BJ (cell line): ENCODE results near the gene DEDD2. TPM values are rescaled to one million over a fixed set of nuclear protein-coding genes. Genes with fewer than 3 reads are reported as not detected.

Experiments
- CTCF ChIA-PET: fragments of 350-600 bp; formaldehyde crosslinking; extraction: SDS; loops from one replicate; lab custom pipeline; 2021; ENCODE audit warnings: antibody characterized with exemption, inconsistent platforms; lab: Yijun Ruan, JAX
- POLR2A ChIA-PET: fragments of 300-600 bp; sonication (Branson Sonifier 250); formaldehyde crosslinking; extraction: SDS; loops from one replicate; lab custom pipeline; 2021; ENCODE audit warnings: antibody characterized with exemption; lab: Charles Lee
- DNase-seq: peaks from one replicate; pipeline ENCODE4 v3.0.0-alpha.2; 2011; ENCODE audit warnings: low read depth
- H3K27me3 ChIP-seq: 2 replicates; pipeline ENCODE4 v1.6.0; 2011; ENCODE audit warnings: low read length; ENCODE audit not compliant: control insufficient read depth, insufficient read depth
- H3K36me3 ChIP-seq: 2 replicates; pipeline ENCODE4 v1.5.1; 2011; ENCODE audit warnings: low read length; ENCODE audit not compliant: control insufficient read depth, insufficient read depth
- H3K4me3 ChIP-seq: 2 replicates; pipeline ENCODE4 v1.5.1; 2011; ENCODE audit warnings: low read depth, mild to moderate bottlenecking, control low read depth, low read length
- CTCF ChIP-seq: IDR thresholded peaks from 2 replicates; pipeline ENCODE4 v1.5.1; 2011; ENCODE audit warnings: low read depth, mild to moderate bottlenecking, control low read depth, inconsistent platforms, low read length, moderate library complexity; ENCODE audit not compliant: insufficient read depth
- polyA plus RNA-seq: library from polyadenylated mRNA; depleted of rRNA; stranded (reverse); fragments of >200 nt; gene quantifications from 2 replicates; pipeline ENCODE4 v1.2.3, GENCODE V29; 2011

DEDD2 gene
- polyA plus RNA-seq, 1 experiment = 30.4 TPM

- CTCF ChIA-PET = interaction anchor here (0.7 to 2.9 kb wide), 11 partner anchors 9 to 108 kb away, joined by 3 to 12 read pairs (median 4); partner anchors contain the start of genes GSK3A and POU2F2
- no peak for TF ChIP-seq CTCF
- DNase-seq = no peak
Observed at GRCh38 chr19:42216653-42217519, 591 bp downstream of the DEDD2 start.

GRCh38 chr19:42214810-42215485, 2.5 kb downstream of the DEDD2 start:
- ChIA-PET CTCF (interaction anchor here (1.7 to 2.9 kb wide), 2 partner anchors 30 to 106 kb away, joined by 4 to 12 read pairs; no protein-coding TSS in a partner anchor), POLR2A (no interaction called here)
- Histone ChIP-seq H3K36me3 (no peaks in the 10 kb centered on the region), H3K27me3 (no peaks in the 10 kb centered on the region), H3K4me3 (no peak overlapping the region)
- TF ChIP-seq CTCF = no peak
- no peak for DNase-seq

More at GRCh38 chr19:42216653-42217519, 591 bp downstream of the DEDD2 start:
- Histone ChIP-seq H3K36me3 (no peaks in the 10 kb centered on the region), H3K4me3 (peak overlapping the region; percentile 79), H3K27me3 (no peaks in the 10 kb centered on the region)
- POLR2A ChIA-PET = interaction anchor here (0.7 kb wide), 1 partner anchor 9 kb away, joined by 47 read pairs; no protein-coding TSS in a partner anchor

GRCh38 chr19:42212886-42213285, 4.6 kb downstream of the DEDD2 start:
- no peak for DNase-seq
- Histone ChIP-seq H3K4me3 (no peak overlapping the region), H3K27me3 (no peaks in the 10 kb centered on the region), H3K36me3 (peaks cover 11% of the 10 kb centered on the region)
- POLR2A ChIA-PET = no interaction called here
- no peak for TF ChIP-seq CTCF
- CTCF ChIA-PET = no interaction called here

- H3K36me3 ChIP-seq = peaks cover 18% of the 10 kb centered on the region
- DNase-seq = no peak
- CTCF ChIA-PET = interaction anchor here (1.7 to 6.7 kb wide), 2 partner anchors 8 to 24 kb away, joined by 5 to 35 read pairs; no protein-coding TSS in a partner anchor
- no peak overlapping the region for H3K4me3 ChIP-seq
- no peaks in the 10 kb centered on the region for H3K27me3 ChIP-seq
- POLR2A ChIA-PET = no interaction called here
- TF ChIP-seq CTCF = no peak
Observed at GRCh38 chr19:42208612-42209011, 8.9 kb downstream of the DEDD2 start.
